ENCODE data around the gene SARDH.
"Not testable (repeated sequence)": the region's sequence is repeated elsewhere in the genome, so short reads cannot be mapped to it uniquely, and the experiment has no call there.

Gene SARDH

GRCh38 chr9:133635098-133635497, 103.1 kb downstream of the SARDH start:
- no peak for DNase-seq (ENCODE audit: low read depth in 4 of 4, low spot score in 1 of 4)

GRCh38 chr9:133634081-133634691, 104.0 kb downstream of the SARDH start:
- DNase-seq (ENCODE audit: low read depth in 4 of 4, low spot score in 1 of 4), result no peak

DNA sequence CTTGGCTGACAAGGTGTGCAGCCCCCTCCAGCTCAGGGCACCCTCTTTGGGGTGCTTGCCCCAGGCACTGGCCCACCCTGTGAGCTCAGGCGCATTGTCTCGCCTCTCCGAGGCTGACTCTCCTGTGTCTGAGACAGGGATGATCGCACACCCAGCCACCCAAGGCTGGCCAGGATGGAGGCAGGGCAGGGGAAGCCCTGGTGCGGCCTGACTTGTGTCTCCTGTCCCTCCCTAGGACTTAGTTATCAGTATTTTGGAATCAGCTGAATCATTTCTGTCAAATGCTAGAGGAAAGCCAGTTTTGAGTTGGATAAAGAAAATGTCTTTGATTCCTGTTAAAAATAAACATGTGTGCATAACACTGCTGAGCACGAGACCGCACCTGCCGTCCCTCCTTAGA, 104.5 kb downstream of the SARDH start:
- DNase-seq (ENCODE audit: low read depth in 4 of 4, low spot score in 1 of 4), result no peak

DNA sequence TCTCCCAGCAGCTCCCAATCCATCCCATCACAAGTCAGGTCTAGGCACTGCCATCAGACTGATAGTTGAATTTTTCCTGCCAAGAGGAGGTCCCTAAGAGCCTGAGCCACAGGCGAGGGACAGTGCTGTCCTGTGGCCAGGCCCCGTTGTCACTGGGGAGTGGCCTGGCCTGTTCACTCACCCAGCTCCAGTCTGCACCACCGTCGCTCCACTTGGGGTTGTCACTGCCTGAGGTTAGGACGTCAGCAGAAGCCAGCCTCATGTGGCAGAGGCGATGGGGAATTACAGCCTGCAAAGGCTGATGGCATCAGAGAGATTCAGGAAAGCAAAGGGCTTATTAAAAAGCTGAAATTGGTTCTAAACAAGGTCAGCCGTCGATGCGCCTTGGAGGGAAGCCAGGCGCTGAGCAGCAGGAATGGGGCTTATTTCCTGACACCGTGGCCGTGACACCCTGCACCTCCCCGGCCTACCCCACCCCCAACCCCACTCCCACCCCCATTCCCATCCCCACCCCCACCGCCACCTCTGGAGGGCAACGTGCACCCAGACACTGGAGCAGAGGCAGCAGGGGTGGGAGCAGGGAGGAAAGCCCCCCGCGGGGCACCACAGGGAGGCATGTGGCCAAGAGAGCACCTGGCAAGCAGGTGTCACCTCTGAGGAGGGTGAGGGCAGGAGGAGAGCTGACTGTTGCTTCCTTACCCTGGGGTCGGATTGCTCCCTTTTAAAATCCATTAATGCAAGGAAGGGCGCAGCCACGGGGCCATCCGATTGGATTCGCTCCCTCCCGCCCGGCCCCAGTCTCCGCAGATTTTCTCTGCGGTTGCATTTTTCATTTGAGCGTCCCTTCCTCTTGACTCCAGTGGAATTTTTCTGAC, 105.1 kb downstream of the SARDH start:
- DNase-seq (ENCODE audit: low read depth in 4 of 4, low spot score in 1 of 4), result no peak

DNA sequence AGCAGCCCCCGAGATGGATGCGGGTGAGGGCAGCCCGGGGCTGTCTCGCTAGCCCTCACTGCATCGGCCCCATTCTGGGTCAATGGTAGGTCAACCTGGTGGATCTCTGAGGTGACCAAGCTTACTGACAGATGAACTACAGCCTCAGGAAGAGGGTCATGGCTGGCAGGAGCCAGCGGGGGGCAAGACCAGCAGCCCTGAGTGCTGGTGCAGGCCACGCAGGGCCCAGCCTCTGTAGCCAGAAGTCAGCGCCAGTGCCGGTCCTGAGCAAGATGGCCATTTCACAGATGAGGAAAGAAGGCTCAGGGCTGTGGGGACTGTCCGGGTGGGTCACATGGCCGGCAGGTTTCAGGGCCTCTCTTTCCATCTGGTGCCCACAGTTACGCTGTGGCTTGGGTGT, 107.0 kb downstream of the SARDH start:
- no peak for DNase-seq (ENCODE audit: low read depth in 4 of 4, low spot score in 1 of 4)

- no peak for DNase-seq (ENCODE audit: low read depth in 4 of 4, low spot score in 1 of 4)
These were observed 108.7 kb downstream of the SARDH start for GRCh38 chr9:133629221-133630110.

DNA sequence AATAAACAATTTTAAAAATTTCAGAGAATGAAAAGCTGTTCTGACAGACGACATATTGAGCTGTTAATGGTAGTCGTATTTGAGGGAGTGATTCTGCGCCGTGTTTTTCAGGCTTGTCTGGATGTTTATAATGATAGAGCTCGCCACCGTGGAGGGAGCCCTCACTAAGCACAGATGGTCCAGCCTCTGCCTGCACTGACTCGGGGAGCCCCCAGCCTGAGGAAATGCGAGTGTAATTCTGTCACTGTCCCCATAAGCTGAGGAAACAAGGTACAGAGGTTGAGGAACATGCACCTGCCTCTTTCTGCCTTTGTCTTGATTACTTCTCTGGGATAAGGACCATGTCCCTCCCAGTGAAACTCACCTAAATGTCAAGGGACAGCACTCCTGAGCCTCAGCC, 109.4 kb downstream of the SARDH start:
- DNase-seq (ENCODE audit: low read depth in 4 of 4, low spot score in 1 of 4), result no peak

DNA sequence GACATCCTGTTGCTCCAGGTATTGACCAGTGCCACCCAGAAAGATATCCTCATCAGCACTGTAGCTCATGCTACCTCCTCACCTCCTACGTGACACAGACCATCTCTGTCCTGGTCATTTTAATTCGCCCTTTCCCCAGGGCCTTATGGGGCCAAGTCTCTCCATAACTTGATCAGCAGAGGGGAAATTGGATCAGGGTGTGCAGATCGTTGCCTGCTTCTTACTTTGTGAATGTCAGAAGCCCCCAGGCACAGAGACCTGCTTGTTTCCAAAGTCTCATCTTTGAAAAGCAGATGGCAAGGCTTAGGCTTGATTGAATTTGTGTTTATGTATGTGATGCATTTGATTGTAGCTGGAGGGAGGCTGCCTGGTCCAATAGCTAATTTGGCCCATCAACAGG, 110.8 kb downstream of the SARDH start:
- no peak for DNase-seq (ENCODE audit: low read depth in 4 of 4, low spot score in 1 of 4)

GRCh38 chr9:133626008-133626407, 112.1 kb downstream of the SARDH start:
- not testable (repeated sequence) for DNase-seq (ENCODE audit: low read depth in 4 of 4, low spot score in 1 of 4)

DNA sequence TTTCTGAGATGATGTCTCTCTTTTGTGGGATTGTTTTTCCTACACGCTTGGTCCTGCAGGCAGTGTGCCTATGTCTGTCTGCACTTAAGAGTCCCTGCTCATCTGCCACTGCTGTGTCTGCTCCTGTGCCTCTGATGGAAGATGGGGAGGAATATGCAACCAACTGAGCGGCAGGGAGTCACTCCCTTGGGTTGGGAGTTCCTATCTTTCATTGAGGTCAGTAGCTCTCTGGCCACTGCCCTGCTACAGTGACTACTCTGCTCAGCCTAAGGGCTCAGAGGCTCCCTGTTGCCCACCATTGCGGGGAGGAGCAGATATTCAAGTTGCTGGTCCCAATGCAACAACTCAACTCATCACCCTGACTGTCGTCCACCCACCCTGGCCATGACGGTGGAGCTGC, 115.6 kb downstream of the SARDH start:
- DNase-seq (ENCODE audit: low read depth in 4 of 4, low spot score in 1 of 4), result no peak

DNA sequence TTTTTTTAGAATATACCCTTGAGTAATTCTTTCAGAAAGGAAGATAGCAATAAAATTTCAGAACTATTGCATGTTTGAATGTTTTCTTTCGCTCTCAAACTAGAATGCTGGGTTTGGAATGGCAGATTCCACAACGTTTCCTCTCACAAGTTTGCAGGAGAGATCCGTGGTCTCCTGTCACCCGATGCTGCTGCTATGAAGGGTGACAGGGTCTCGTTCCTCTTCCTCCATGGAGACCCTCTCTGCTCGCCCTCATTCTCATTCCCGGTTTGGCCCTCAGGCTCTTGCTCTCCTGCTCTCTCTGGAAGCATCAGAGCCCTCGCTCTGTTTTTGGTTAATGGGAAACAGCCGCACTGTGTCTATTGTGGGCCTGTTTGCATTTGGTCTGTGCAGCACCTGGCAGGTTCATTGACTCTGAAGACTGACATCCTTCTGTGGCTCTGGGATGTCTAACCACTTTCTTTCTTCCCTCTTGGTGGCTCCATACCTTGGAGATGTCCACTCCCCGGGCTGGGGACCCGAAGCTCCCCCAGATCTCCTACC, 116.4 kb downstream of the SARDH start:
- no peak for DNase-seq (ENCODE audit: low read depth in 4 of 4, low spot score in 1 of 4)

DNA sequence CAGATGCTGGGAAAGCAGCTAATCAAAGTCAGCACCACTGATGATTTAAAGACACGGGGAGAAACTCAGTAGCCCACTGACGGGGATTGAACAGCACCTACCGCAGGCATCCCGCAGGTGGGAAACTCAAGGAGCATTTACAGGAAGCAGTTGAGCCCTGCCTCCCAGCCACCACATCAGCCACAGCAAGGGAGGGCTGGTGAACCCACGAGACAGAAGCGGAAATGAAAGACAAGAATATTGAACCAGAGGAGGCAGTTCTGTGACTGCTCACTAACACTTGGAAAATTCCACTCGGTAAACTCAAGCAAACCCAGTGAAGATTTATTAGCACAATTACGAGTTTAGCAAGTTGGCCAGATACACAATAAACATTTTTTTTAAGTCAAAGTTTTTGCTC, 118.4 kb downstream of the SARDH start:
- DNase-seq (ENCODE audit: low read depth in 4 of 4, low spot score in 1 of 4), result peak in 3 of 4 experiments; percentile 5 to 41 (median 12)

- DNase-seq (ENCODE audit: low read depth in 4 of 4, low spot score in 1 of 4), result no peak
These were observed 119.4 kb downstream of the SARDH start for GRCh38 chr9:133618726-133619125.

DNA sequence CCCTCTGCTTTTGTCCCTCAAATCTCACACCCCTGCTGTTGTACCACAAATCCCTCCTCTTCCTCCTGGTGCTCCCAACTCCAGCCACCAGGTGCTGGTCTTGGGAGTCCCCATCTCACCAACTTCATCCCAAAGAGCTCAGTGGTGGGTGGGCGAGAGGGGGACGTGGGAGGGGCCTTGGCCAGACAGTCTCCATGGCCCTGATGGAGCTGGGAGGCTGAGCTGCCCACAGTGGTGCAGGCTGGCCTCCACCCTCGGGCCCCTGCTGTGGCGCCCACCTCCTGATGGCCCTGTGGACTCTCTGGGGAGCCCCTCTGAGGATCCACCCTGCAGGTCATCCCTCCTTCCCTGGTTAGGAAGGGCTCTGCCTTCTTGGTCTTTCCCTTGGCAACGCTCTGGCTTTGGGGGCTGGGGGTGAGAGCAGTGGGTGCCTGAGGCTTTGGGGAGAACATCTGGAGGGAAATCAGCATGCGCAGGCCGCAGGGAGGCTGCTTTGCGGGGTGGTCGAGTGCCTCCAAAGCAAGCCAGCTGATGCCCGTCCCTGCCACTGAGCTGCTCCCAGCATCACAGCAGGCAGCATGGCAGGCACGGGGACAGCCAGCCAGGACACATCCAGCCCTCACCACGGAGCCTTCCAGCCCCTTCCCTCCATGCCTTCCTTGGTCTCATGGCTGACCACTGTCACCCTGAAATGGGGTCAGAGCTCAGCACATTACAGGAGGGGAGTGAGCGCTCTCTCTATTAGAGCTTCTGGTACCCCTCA, 121.3 kb downstream of the SARDH start:
- no peak for DNase-seq (ENCODE audit: low read depth in 4 of 4, low spot score in 1 of 4)

DNA sequence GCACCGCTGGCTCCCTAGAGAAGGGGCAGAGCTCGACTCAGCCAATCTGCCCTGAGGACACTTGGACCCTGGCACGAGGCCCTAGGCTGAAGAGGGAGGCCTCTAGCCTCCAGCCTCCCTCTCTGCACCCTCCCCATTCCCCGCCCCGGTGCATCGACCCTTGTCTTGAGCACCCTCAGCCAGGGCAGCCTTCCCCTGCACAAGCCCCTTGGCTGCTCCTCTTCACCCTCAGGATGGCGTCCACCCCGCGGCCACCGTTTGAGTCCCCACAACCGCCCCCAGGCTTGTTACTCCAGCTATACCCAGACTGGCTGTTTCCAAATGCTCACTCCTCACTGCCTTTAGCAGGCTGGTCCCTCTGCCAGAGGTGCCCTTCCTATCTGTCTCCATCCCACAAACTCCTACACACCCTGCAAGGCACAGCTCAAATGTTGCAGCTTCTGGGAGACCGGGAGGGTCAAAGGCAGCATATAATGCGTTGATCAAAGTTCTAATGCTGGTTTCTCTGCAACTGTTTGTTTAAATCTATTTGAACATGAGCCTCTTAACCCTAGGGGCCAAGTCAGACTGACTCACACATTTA, 122.5 kb downstream of the SARDH start:
- DNase-seq (ENCODE audit: low read depth in 4 of 4, low spot score in 1 of 4), result no peak

DNA sequence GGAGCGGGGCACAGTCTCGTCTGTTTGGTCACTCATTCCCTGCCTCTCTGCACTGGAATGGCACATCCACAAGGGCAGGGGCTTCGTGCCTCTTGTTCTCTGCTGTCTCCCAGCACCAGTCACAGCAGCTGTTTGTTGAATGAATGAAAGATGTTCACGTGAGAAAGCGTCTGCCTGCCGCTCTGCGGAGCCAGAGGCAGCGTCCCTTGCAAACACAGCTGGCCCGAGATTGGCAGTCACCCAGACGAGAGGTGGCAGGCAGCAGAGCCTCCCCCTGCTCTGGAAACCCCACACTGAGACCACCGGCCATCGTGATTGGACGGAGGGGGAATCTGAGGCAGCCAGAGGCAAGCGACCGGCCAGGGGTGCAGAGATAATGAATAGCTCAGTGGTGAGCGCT, 123.0 kb downstream of the SARDH start:
- no peak for DNase-seq (ENCODE audit: low read depth in 4 of 4, low spot score in 1 of 4)

- DNase-seq (ENCODE audit: low read depth in 4 of 4, low spot score in 1 of 4), result no peak
These were observed 123.5 kb downstream of the SARDH start for GRCh38 chr9:133614678-133615077.

DNA sequence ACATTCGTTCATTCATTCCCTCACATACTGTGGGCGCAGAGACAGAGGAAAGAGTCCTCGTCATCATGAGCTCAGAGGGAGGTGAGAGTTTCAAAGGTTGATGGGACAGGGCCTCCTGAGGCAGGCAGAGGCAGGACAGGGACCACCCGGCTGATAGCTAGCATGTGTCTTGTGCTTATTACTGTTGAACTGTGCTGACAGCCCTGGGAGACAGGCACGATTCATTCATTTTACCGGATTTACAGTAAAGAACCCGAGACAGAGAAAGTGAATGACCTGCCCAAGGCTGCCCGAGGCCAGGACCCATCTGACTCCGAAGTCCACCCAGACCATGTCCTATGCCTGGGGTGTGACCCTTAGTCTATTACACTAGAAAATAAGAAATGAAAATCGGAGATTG, 124.1 kb downstream of the SARDH start:
- DNase-seq (ENCODE audit: low read depth in 4 of 4, low spot score in 1 of 4), result no peak

Measured in stimulated activated CD4-positive, alpha-beta T cell treated with anti-CD3 and anti-CD28 coated beads, Interleukin-1b, Interleukin-23, amount 100 ng/mL, for 24 hours (primary cell).